Left forelimb (tissue), 1 donor: ENCODE data around the gene ARL16.

ENCODE experiments used
- DNase-seq: peaks from one replicate; pipeline ENCODE4 v3.0.0-alpha.2; 2018; ENCODE audit warnings: low spot score

ARL16 gene

GRCh38 chr17:81644496-81644895 is 39.1 kb downstream of the ARL16 start:
- no peak for DNase-seq

DNA sequence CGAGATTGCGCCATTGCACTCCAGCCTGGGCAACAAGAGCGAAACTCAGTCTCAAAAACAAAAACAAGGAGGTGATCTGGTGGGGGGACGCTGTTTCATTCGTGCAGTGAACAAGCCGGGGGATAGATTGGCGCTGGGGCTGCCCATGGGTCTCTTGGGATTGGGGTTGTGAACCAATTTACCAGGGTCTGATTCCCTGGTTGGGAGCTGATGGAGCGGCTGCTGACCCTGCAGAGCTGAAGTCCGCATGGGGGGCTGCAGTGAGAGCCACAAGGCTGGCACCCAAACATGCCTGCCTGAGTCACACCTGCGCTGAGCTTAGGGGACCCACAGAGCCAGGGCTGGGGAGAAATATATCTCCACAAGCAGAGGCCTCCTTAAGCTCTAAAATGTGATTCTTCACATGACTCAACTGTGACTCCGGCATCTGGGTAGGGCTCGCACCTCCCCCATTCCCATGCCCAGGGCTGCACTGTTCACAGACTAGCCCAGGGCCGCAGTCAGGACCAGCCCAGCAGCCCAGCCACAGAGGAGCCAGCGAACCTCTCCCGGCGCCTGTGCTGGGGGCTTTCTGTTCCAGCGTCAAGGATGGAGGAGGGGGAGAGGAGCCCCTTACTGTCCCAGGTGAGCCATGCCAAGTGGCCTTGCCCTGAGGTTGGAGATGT is 41.6 kb downstream of the ARL16 start:
- DNase-seq: no peak

DNA sequence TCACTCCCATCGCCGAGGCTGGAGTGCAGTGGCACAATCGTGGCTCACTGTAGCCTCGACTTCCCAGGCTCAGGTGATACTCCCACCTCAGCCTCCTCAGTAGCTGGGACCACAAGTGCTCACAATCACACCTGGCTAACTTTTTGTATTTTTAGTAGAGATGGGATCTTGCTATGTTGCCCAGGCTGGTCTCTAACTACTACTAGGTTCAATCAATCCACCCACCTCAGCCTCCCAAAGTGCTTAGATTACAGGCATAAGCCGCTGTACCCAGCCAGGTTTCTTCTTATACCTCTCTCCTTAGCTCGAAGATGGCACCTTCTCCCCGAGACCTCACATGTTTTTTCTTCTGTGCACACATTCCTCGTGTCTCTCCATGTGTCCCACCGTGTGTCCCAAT is 43.6 kb downstream of the ARL16 start:
- no peak for DNase-seq

GRCh38 chr17:81638683-81639082 is 44.9 kb downstream of the ARL16 start:
- DNase-seq: no peak

DNA sequence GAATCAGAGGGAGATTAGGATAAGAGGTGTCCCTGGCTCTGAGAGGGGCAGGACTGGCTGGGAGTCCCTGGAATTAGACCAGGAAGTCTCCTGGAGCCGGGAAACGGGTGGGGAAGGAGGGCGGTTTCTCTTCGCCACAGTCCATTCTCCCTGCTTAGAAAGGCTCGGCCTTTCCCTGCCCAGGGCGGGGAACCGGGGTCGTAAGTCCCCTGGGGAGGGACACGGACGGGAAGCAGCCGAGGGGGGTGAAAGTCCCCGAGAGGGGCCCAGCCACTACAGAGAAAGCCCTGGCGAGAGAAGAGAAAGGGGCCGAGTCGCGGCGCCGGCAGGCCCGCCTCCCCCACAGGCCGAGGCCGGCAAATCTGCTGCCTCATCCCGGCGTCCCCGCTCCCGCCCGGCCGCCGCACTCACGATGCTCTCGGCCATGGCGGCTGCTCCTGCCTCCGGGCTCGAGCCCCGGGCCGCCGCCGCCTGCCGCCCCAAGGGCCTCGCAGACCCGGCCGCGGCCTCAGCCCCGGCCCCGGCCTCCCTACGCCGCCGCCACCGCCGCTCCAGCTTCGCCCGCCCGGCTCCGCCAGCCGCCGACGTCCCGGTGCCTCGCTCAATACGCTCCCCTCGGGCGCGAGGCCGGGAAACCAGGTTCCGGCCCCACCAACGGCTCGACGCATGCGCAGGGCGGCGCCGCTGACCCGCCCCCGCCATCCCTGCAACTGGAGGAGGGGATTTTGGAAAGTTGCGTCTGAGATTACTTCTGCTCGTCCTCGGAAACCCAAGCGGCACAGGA is 46.9 kb downstream of the ARL16 start, which contains the start of the genes NPLOC4 and TSPAN10:
Gene NPLOC4, minus strand, starts transcription at position 608 of the 784 bp plus-strand sequence. Its CDS starts 182 bp downstream, at position 426.
Gene TSPAN10, plus strand, starts transcription at position 692 of the 784 bp plus-strand sequence. CDS start 5,217 bp downstream, outside the sequence.
- peak; percentile 94 for DNase-seq

DNA sequence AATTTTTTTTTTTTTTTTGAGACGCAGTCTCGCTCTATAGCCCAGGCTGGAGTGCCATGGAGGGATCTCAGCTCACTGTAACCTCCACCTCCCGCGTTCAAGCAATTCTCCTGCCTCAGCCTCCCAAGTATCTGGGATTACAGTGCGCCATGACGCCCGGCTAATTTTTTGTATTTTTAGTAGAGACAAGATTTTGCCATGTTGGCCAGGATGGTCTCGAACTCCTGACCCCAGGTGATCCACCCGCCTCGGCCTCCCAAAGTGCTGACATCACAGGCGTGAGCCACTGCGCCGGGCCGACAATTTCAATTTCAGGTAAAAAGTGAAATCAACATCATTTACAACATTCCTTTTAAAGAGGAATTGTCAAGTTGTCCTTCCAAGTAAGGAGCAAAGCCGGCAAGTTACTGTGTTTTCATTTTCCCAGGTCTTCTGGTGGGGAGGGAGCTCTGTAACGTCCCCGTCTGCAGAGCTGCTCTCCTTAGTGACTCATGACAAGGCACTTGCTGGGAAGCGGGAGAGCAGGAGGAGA is 47.6 kb downstream of the ARL16 start:
- no peak for DNase-seq

DNA sequence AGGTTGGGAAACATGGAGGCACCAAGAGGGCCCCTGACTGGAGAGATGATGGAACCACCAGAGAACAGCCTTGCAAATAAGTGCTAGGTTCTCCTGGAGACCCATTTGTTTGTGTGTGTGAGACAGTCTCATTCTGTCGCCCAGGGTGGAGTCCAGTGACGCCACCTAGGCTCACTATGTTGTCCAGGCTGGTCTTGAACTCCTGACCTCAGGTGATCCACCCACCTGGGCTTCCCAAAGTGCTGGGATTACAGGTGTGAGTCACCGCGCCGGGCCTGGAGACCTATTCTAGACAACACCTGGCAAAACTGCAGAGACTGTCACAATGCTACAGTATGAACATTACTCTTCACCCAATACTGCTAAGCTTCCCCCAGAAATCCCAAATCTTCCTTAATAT is 48.2 kb downstream of the ARL16 start:
- DNase-seq: no peak

DNA sequence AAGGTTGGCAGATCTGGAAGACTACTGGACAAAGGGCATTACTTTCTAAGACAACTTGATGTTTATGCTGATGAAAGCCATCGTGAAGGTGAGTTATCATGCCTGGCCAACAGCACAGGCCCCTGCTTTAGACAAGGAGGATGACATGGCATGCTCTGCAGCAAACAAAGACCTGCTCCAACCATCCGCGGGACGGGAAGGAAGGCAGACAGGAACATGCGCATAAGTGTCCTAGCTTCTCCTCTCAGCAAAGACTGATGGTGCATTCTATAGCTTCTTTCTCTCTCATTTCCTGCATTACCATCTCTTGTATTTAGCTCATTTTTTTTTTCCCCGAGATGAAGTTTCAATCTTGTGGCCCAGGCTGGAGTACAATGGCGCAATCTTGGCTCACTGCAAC is 52.1 kb downstream of the ARL16 start:
- no peak for DNase-seq
